ENCODE data around the gene SSC5D.

DNA sequence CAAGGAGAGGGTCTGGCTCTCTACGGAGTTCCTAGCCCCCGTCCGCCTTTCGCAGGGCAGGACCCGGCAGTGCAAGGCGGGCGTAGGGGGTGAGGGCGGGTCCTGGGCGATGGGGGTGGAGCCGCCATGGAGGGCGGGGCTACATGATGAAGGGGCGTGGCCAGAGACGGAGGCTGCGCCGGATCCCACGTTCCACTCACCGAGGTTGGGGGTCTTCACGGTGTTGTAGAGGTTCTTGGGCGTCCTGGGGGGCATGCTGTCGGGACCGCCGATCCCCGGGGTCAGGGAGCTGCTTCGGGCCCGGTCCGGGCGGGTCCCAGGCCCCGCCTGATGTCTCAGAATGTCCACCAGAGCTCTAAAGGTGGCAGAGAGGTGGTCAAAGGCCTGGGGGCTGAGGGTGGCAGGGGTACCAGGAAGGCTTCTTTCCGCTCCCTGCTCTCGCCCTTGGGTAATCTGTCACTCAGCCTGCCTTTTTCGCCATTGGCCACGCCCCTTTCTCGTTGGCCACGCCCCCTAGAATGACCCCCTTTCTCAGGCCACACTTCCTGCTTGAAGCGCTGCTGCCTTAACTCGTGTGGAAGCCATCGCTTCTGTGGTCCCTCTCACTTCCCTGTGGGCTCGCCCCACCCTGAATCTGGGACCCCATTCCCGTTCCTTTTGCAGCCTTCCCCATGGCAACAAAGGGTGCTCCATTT, 47.7 kb upstream of the SSC5D start:
- TF ChIP-seq, protein P1, sequence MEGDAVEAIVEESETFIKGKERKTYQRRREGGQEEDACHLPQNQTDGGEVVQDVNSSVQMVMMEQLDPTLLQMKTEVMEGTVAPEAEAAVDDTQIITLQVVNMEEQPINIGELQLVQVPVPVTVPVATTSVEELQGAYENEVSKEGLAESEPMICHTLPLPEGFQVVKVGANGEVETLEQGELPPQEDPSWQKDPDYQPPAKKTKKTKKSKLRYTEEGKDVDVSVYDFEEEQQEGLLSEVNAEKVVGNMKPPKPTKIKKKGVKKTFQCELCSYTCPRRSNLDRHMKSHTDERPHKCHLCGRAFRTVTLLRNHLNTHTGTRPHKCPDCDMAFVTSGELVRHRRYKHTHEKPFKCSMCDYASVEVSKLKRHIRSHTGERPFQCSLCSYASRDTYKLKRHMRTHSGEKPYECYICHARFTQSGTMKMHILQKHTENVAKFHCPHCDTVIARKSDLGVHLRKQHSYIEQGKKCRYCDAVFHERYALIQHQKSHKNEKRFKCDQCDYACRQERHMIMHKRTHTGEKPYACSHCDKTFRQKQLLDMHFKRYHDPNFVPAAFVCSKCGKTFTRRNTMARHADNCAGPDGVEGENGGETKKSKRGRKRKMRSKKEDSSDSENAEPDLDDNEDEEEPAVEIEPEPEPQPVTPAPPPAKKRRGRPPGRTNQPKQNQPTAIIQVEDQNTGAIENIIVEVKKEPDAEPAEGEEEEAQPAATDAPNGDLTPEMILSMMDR (conservative IDR thresholded peaks at IDR 0.05; ENCODE audit: low read depth in 2 of 2) = no peak
- no peak for TF ChIP-seq JUNB (IDR thresholded peaks at IDR 0.05; ENCODE audit: unreplicated experiment)
- no peak for TF ChIP-seq ZNF114 (CRISPR knock-in tag; IDR thresholded peaks at IDR 0.05)
- TF ChIP-seq STAT1 (IDR thresholded peaks at IDR 0.05; ENCODE audit: unreplicated experiment) = no peak
- peak; percentile 38 for TF ChIP-seq POLR2AphosphoS5 (IDR thresholded peaks at IDR 0.05; ENCODE audit: low read depth)
- no peak for TF ChIP-seq CREB1 (CRISPR knock-in tag; IDR thresholded peaks at IDR 0.05; ENCODE audit: low read depth)
- no peak for TF ChIP-seq EZH2phosphoT487 (IDR thresholded peaks at IDR 0.05; ENCODE audit: unreplicated experiment)
- TF ChIP-seq, protein P2, sequence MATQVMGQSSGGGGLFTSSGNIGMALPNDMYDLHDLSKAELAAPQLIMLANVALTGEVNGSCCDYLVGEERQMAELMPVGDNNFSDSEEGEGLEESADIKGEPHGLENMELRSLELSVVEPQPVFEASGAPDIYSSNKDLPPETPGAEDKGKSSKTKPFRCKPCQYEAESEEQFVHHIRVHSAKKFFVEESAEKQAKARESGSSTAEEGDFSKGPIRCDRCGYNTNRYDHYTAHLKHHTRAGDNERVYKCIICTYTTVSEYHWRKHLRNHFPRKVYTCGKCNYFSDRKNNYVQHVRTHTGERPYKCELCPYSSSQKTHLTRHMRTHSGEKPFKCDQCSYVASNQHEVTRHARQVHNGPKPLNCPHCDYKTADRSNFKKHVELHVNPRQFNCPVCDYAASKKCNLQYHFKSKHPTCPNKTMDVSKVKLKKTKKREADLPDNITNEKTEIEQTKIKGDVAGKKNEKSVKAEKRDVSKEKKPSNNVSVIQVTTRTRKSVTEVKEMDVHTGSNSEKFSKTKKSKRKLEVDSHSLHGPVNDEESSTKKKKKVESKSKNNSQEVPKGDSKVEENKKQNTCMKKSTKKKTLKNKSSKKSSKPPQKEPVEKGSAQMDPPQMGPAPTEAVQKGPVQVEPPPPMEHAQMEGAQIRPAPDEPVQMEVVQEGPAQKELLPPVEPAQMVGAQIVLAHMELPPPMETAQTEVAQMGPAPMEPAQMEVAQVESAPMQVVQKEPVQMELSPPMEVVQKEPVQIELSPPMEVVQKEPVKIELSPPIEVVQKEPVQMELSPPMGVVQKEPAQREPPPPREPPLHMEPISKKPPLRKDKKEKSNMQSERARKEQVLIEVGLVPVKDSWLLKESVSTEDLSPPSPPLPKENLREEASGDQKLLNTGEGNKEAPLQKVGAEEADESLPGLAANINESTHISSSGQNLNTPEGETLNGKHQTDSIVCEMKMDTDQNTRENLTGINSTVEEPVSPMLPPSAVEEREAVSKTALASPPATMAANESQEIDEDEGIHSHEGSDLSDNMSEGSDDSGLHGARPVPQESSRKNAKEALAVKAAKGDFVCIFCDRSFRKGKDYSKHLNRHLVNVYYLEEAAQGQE (IDR thresholded peaks at IDR 0.05; ENCODE audit: unreplicated experiment) = no peak
- TF ChIP-seq, protein P3, sequence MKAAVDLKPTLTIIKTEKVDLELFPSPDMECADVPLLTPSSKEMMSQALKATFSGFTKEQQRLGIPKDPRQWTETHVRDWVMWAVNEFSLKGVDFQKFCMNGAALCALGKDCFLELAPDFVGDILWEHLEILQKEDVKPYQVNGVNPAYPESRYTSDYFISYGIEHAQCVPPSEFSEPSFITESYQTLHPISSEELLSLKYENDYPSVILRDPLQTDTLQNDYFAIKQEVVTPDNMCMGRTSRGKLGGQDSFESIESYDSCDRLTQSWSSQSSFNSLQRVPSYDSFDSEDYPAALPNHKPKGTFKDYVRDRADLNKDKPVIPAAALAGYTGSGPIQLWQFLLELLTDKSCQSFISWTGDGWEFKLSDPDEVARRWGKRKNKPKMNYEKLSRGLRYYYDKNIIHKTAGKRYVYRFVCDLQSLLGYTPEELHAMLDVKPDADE (IDR thresholded peaks at IDR 0.05) = no peak
- no peak for TF ChIP-seq EZH2 (IDR thresholded peaks at IDR 0.05; ENCODE audit: low read depth, unreplicated experiment)
